Measurements from ENCODE around the gene ELF1. TPM values are rescaled to one million over a fixed set of nuclear protein-coding genes. Genes with fewer than 3 reads are reported as not detected.
A peak's percentile ranks its signal among the peaks of the same experiment; 100 is the strongest.

The ELF1 gene
- total and polyA plus RNA-seq, 10 of the 15 experiments (the other 5 are each of a cell fraction or from before 2014, with no cell fraction given) = 43.3 to 97.6 (median 55.7) TPM

- no peak for TF ChIP-seq NFYB (IDR thresholded peaks at IDR 0.05; ENCODE audit: insufficient read depth, low read depth, low read length)
- peak; percentile 85; the same call in 1 of the 2 replicates for TF ChIP-seq CBFB (IDR thresholded peaks at IDR 0.05; ENCODE audit: low read depth)
- no peak for TF ChIP-seq YY1 (IDR thresholded peaks at IDR 0.05; ENCODE audit: low read depth, low read length)
- 0 out of 2 replicates have a peak, but pooled peaks have one; percentile 11 for TF ChIP-seq TCF3 (IDR thresholded peaks at IDR 0.05; ENCODE audit: borderline replicate concordance, insufficient read depth, low read depth, low read length)
- peak in 1 of 3 experiments; percentile 7; a peak in 2 of 6 replicates for TF ChIP-seq CTCF (IDR thresholded peaks at IDR 0.05 in 2 of 3, conservative IDR thresholded peaks at IDR 0.05 in 1 of 3; ENCODE audit: control insufficient read depth in 2 of 3, extremely low read depth in 1 of 3, insufficient read depth in 1 of 3, low read depth in 3 of 3, low read length in 3 of 3)
- TF ChIP-seq CHD1 (IDR thresholded peaks at IDR 0.05; ENCODE audit: low read depth, low read length) = peak; percentile 23; the same call in 1 of the 2 replicates
- no peak for TF ChIP-seq ZZZ3 (IDR thresholded peaks at IDR 0.05; ENCODE audit: control insufficient read depth, insufficient read length, low read depth)
- TF ChIP-seq ZNF687 (IDR thresholded peaks at IDR 0.05) = no peak; the same call in 1 of the 2 replicates
- TF ChIP-seq JUND (IDR thresholded peaks at IDR 0.05; ENCODE audit: low read depth, low read length) = peak; percentile 27; the same call in 1 of the 2 replicates
- no peak for TF ChIP-seq USF1 (IDR thresholded peaks at IDR 0.05; ENCODE audit: borderline replicate concordance, extremely low read length, insufficient read depth, low read depth, low read length)
- peak; percentile 86 for TF ChIP-seq IRF4 (IDR thresholded peaks at IDR 0.05; ENCODE audit: low read depth, low read length)
- peak; percentile 79 for TF ChIP-seq GATAD2B (conservative IDR thresholded peaks at IDR 0.05; ENCODE audit: low read depth)
- peak; percentile 34 to 38; a peak in 2 of 4 replicates for TF ChIP-seq EP300 (IDR thresholded peaks at IDR 0.05; ENCODE audit: borderline replicate concordance in 1 of 2, control insufficient read depth in 1 of 2, low read depth in 2 of 2, low read length in 2 of 2)
- TF ChIP-seq MEF2B (IDR thresholded peaks at IDR 0.05; ENCODE audit: partially characterized antibody, poor library complexity, severe bottlenecking) = peak; percentile 95
- TF ChIP-seq BHLHE40 (IDR thresholded peaks at IDR 0.05; ENCODE audit: borderline replicate concordance in 1 of 2, low read depth in 2 of 2, low read length in 1 of 2) = peak; percentile 61 to 86; a peak in 3 of 4 replicates
- no peak for TF ChIP-seq PRDM15 (CRISPR knock-in tag; IDR thresholded peaks at IDR 0.05)
Observed at GRCh38 chr13:41061075-41061913, 42.2 kb upstream of the ELF1 start, which contains the start of gene WBP4 (continued).
